ENCODE results near the gene TLCD3A.
A peak's percentile ranks its signal among the peaks of the same experiment; 100 is the strongest.
"Not testable (repeated sequence)": the region's sequence is repeated elsewhere in the genome, so short reads cannot be mapped to it uniquely, and the experiment has no call there.

The TLCD3A gene

GRCh38 chr17:789160-789840, 56.9 kb downstream of the TLCD3A start:
- no peak for DNase-seq (ENCODE audit: low read depth in 1 of 2, low spot score in 1 of 2)
- TF ChIP-seq JUND (IDR thresholded peaks at IDR 0.05; ENCODE audit: low read depth), result no peak

GRCh38 chr17:789931-790873, 57.8 kb downstream of the TLCD3A start:
- in situ Hi-C loops (cut with HindIII; ENCODE audit: low pct_unique_long_range_greater_than_20kb, low sequenced_read_pairs); DNase-seq (ENCODE audit: low read depth in 1 of 2, low spot score in 1 of 2): not testable (repeated sequence)

More at GRCh38 chr17:789160-789840, 56.9 kb downstream of the TLCD3A start:
- in situ Hi-C loops (cut with HindIII; ENCODE audit: low pct_unique_long_range_greater_than_20kb, low sequenced_read_pairs), result no loop called here

GRCh38 chr17:790874-791247, 58.5 kb downstream of the TLCD3A start:
- in situ Hi-C loops (cut with HindIII; ENCODE audit: low pct_unique_long_range_greater_than_20kb, low sequenced_read_pairs), result not testable (repeated sequence)

GRCh38 chr17:791829-792228, 59.4 kb downstream of the TLCD3A start:
- in situ Hi-C loops (cut with HindIII; ENCODE audit: low pct_unique_long_range_greater_than_20kb, low sequenced_read_pairs), result no loop called here
- no peak for TF ChIP-seq JUND (IDR thresholded peaks at IDR 0.05; ENCODE audit: low read depth)
- no peak for DNase-seq (ENCODE audit: low read depth in 1 of 2, low spot score in 1 of 2)

More at GRCh38 chr17:790874-791247, 58.5 kb downstream of the TLCD3A start:
- DNase-seq (ENCODE audit: low read depth in 1 of 2, low spot score in 1 of 2), result not testable (repeated sequence)

GRCh38 chr17:792277-792676, 59.9 kb downstream of the TLCD3A start:
- no peak for TF ChIP-seq JUND (IDR thresholded peaks at IDR 0.05; ENCODE audit: low read depth)
- in situ Hi-C loops (cut with HindIII; ENCODE audit: low pct_unique_long_range_greater_than_20kb, low sequenced_read_pairs), result no loop called here
- peak in 1 of 2 experiments; percentile 24 for DNase-seq (ENCODE audit: low read depth in 1 of 2, low spot score in 1 of 2)

Data from T47D (cell line).